Keratinocyte (primary cell): ENCODE measurements around the gene PELI1. TPM values are rescaled to one million over a fixed set of nuclear protein-coding genes. Genes with fewer than 3 reads are reported as not detected.
A peak's percentile ranks its signal among the peaks of the same experiment; 100 is the strongest.

Source experiments
- DNase-seq: peaks from one replicate; pipeline ENCODE4 v3.0.0-alpha.2; 2011; ENCODE audit warnings: low read depth, missing footprints, low spot score
- FAIRE-seq: peaks from 2 replicates; lab custom pipeline; 2011; peaks lifted over from hg19 to GRCh38; lab: Jason Lieb, UNC
- H2AFZ ChIP-seq: 2 replicates; pipeline ENCODE4 v1.6.0; 2012; ENCODE audit warnings: low read length, control low read depth, inconsistent platforms; ENCODE audit not compliant: control insufficient read depth
- H3K27ac ChIP-seq: 2 replicates; pipeline ENCODE4 v1.5.1; 2011; ENCODE audit warnings: low read length; ENCODE audit not compliant: control insufficient read depth, insufficient read depth
- H3K27me3 ChIP-seq: 3 replicates; pipeline ENCODE4 v1.6.0; 2011; ENCODE audit warnings: low read length; ENCODE audit not compliant: control insufficient read depth, insufficient read depth; ENCODE audit errors: extremely low read depth
- H3K36me3 ChIP-seq, 2 experiments: 2 replicates in 1 of 2; 3 replicates in 1 of 2; pipeline ENCODE4 v1.5.1; 2011; ENCODE audit warnings: low read length in 2 of 2, mild to moderate bottlenecking in 1 of 2; ENCODE audit not compliant: control insufficient read depth in 2 of 2, insufficient read depth in 2 of 2; ENCODE audit errors: extremely low read depth in 1 of 2
- H3K4me1 ChIP-seq: 3 replicates; pipeline ENCODE4 v1.5.1; 2011; ENCODE audit warnings: low read length; ENCODE audit not compliant: control insufficient read depth, insufficient read depth; ENCODE audit errors: extremely low read depth
- H3K4me2 ChIP-seq: 3 replicates; pipeline ENCODE4 v1.6.0; 2011; ENCODE audit warnings: low read depth, low read length; ENCODE audit not compliant: control insufficient read depth, insufficient read depth; ENCODE audit errors: extremely low read depth
- H3K4me3 ChIP-seq, 3 experiments: fragments of 200-600 bp in 1 of 3; sonication (generic) in 1 of 3; 2 replicates in 2 of 3; 3 replicates in 1 of 3; pipeline ENCODE4 v1.5.1; 2011 to 2016; ENCODE audit warnings: low read length in 3 of 3, mild to moderate bottlenecking in 3 of 3, control low read depth in 2 of 3, inconsistent platforms in 1 of 3, low read depth in 1 of 3, mixed read lengths in 1 of 3, mixed run types in 1 of 3, moderate library complexity in 1 of 3; ENCODE audit not compliant: control insufficient read depth in 2 of 3, insufficient read depth in 2 of 3; ENCODE audit errors: extremely low read depth in 1 of 3
- H3K79me2 ChIP-seq: 2 replicates; pipeline ENCODE4 v1.6.0; 2012; ENCODE audit warnings: low read length; ENCODE audit not compliant: control insufficient read depth, insufficient read depth
- H3K9ac ChIP-seq: 3 replicates; pipeline ENCODE4 v1.6.0; 2011; ENCODE audit warnings: low read length; ENCODE audit not compliant: control insufficient read depth, insufficient read depth; ENCODE audit errors: extremely low read depth
- H3K9me1 ChIP-seq: 3 replicates; pipeline ENCODE4 v1.6.0; 2011; ENCODE audit warnings: low read length; ENCODE audit not compliant: control insufficient read depth, insufficient read depth; ENCODE audit errors: extremely low read depth
- H3K9me3 ChIP-seq: 2 replicates; pipeline ENCODE4 v1.5.1; 2012; ENCODE audit warnings: low read depth, low read length; ENCODE audit not compliant: control insufficient read depth
- H4K20me1 ChIP-seq: 3 replicates; pipeline ENCODE4 v1.6.0; 2011; ENCODE audit warnings: low read length; ENCODE audit not compliant: control insufficient read depth, insufficient read depth; ENCODE audit errors: extremely low read depth
- CTCF ChIP-seq, 3 experiments: IDR thresholded peaks in 1 of 3; conservative IDR thresholded peaks in 1 of 3; optimal IDR thresholded peaks in 1 of 3; 2 replicates in 2 of 3; 3 replicates in 1 of 3; pipeline versions ENCODE3 to v1.5.1; 2011; ENCODE audit warnings: low read length in 3 of 3, mild to moderate bottlenecking in 3 of 3, moderate library complexity in 2 of 3, control low read depth in 1 of 3, inconsistent platforms in 1 of 3; ENCODE audit not compliant: insufficient read depth in 2 of 3; ENCODE audit errors: extremely low read depth in 1 of 3
- EZH2 ChIP-seq: IDR thresholded peaks from one replicate; pipeline ENCODE4 v1.6.1; 2012; ENCODE audit warnings: inconsistent platforms, mild to moderate bottlenecking, low read length, moderate library complexity
- dilution Hi-C: fragments of 300-500 bp; cut with MboI; formaldehyde crosslinking; loops from one replicate; pipeline ENCODE4 v1.7.0; 2020; ENCODE audit warnings: low sequenced_read_pairs; ENCODE audit not compliant: extremely low pct_ligation_motif_present
- polyA plus RNA-seq, 5 experiments: library from polyadenylated mRNA; depleted of rRNA in 3 of 5; stranded (reverse) in 3 of 5; stranded (forward) in 1 of 5; unstranded in 1 of 5; fragments of >200 nt; gene quantifications; 1 replicate in 1 of 5; 2 replicates in 3 of 5; 3 replicates in 1 of 5; pipeline versions ENCODE4 v1.2.1 to v1.2.3, GENCODE V29; 2011 to 2012; ENCODE audit warnings: missing spikeins in 2 of 5, low read depth in 1 of 5, low replicate concordance in 1 of 5

The PELI1 gene
- polyA plus RNA-seq, 1 donor (not counting 4 experiments of a cell fraction or from before 2014, with no cell fraction given): 21.2 TPM

- no peak overlapping the region for H3K27ac ChIP-seq
- H3K9me1 ChIP-seq: no peaks in the 10 kb centered on the region
- no peak overlapping the region for H3K4me3 ChIP-seq
- H3K4me1 ChIP-seq: peaks cover 39% of the 10 kb centered on the region
- H3K9ac ChIP-seq: no peak overlapping the region
- H3K9me3 ChIP-seq: no peaks in the 10 kb centered on the region
- no peak overlapping the region for H2AFZ ChIP-seq
- DNase-seq (no peak), FAIRE-seq (no peak)
- H3K4me2 ChIP-seq: no peak overlapping the region
- H3K79me2 ChIP-seq: peaks cover 48% of the 10 kb centered on the region
- TF ChIP-seq CTCF (optimal IDR thresholded peaks at IDR 0.05 in 1 of 3, IDR thresholded peaks at IDR 0.05 in 1 of 3, conservative IDR thresholded peaks at IDR 0.05 in 1 of 3; ENCODE audit: extremely low read depth in 1 of 3, insufficient read depth in 2 of 3, low read length in 3 of 3): no peak
- no peak for TF ChIP-seq EZH2
- peaks cover 0 to 7% of the 10 kb centered on the region in 2 experiments for H3K36me3 ChIP-seq
- no peaks in the 10 kb centered on the region for H4K20me1 ChIP-seq
- no peaks in the 10 kb centered on the region for H3K27me3 ChIP-seq
- dilution Hi-C loops: no loop called here
Observed at GRCh38 chr2:64111426-64111825, 32.8 kb downstream of the PELI1 start.

- H3K4me1 ChIP-seq: peaks cover 29% of the 10 kb centered on the region
- peaks cover 0 to 9% of the 10 kb centered on the region in 2 experiments for H3K36me3 ChIP-seq
- no peak overlapping the region for H3K9ac ChIP-seq
- dilution Hi-C loops: no loop called here
- H3K27ac ChIP-seq: peak overlapping the region; percentile 53
- H3K4me3 ChIP-seq: peak overlapping the region in 1 of 3 experiments; percentile 18
- FAIRE-seq: peak; percentile 57
- no peak for TF ChIP-seq CTCF (optimal IDR thresholded peaks at IDR 0.05 in 1 of 3, IDR thresholded peaks at IDR 0.05 in 1 of 3, conservative IDR thresholded peaks at IDR 0.05 in 1 of 3; ENCODE audit: extremely low read depth in 1 of 3, insufficient read depth in 2 of 3, low read length in 3 of 3)
- TF ChIP-seq EZH2: no peak
- H3K9me3 ChIP-seq: no peaks in the 10 kb centered on the region
- H3K9me1 ChIP-seq: peaks cover 2% of the 10 kb centered on the region
- peaks cover 35% of the 10 kb centered on the region for H3K79me2 ChIP-seq
- no peak for DNase-seq
- peak overlapping the region; percentile 44 for H3K4me2 ChIP-seq
- no peaks in the 10 kb centered on the region for H3K27me3 ChIP-seq
- H2AFZ ChIP-seq: no peak overlapping the region
- no peaks in the 10 kb centered on the region for H4K20me1 ChIP-seq
Observed at GRCh38 chr2:64108666-64109241, 35.5 kb downstream of the PELI1 start.
